ENCODE data around the gene SLC1A5.
"Not testable (repeated sequence)": the region's sequence is repeated elsewhere in the genome, so short reads cannot be mapped to it uniquely, and the experiment has no call there.

Gene SLC1A5

DNA sequence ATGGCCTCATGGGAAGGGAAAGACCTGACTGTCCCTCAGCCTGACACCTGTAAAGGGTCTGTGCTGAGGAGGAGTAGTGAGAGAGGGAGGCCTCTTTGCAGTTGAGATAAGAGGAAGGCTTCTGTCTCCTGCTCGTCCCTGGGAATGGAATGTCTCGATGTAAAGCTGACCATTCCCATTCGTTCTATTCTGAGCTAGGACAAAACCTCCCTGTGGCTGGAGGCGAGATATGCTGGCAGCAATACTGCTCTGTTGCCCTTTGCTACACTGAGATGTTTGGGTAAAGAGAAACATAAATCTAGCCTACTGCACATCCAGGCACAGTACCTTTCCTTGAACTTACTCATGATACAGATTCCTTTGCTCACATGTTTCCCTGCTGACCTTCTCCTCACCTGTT is 19.6 kb downstream of the SLC1A5 start:
- DNase-seq (ENCODE audit: low read depth), result not testable (repeated sequence)

GRCh38 chr19:46766569-46767317 is 21.7 kb downstream of the SLC1A5 start:
- DNase-seq (ENCODE audit: low read depth), result peak; percentile 34

DNA sequence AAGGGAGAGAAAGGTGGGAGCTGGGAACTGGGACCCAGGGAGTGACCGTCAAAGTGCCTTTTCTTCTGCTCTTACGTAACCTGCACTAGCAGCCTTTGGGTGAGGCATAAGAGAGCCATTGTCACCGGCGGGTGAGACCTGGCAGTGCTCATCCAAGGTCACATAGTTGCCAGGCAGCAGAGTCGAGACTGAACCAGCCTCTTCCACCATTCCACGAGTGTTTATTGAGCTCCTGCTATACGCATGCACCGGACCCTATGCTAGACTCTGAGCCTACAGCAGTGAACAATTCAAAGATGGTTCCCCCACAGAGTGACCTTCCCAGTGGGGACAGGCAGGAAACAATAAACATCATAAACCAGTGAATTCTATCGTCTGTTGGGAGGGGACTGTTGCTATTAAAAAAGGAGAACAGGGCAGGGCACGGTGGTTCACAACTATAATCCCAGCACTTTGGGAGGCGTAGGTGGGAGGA is 23.5 kb downstream of the SLC1A5 start:
- no peak for DNase-seq (ENCODE audit: low read depth)

- no peak for DNase-seq (ENCODE audit: low read depth)
Measured at GRCh38 chr19:46762245-46762890, 26.0 kb downstream of the SLC1A5 start.

DNA sequence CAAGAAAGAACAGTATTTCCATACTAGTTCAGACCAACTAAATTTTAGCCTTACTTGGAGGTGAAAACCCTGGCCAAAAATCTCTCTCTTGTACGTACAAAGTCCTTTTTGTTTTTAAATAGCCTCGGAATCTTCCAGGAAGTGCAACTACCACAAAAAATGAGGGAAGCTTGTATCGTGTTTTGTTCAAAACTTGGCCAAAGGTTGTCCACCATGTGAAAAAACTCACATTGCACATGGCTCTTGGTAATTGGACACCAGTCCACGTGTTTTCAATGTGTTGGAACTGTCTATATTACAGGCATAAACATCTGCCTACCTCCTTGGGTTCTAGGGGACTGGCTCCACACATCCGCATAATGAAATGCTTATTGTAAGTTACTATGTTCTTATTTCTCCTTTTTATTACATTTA is 27.0 kb downstream of the SLC1A5 start:
- DNase-seq (ENCODE audit: low read depth), result peak; percentile 86

GRCh38 chr19:46760897-46761296 is 27.5 kb downstream of the SLC1A5 start:
- DNase-seq (ENCODE audit: low read depth), result peak; percentile 74

DNA sequence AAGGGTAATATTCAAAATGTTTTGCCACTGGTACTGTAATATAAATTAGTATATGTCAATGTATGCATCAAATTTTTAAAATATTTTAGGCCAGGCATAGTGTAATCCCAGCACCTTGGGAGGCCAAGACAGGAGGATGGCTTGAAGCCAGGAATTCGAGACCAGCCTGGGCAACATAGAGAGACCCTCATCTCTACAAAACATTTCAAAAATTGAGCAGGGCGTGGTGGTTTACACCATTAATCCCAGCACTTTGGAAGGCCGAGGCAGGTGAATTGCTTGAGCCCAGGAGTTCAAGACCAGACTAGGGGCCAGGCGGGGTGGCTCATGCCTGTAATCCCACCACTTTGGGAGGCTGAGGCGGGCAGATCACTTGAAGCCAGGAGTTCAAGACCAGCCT is 28.0 kb downstream of the SLC1A5 start:
- DNase-seq (ENCODE audit: low read depth), result no peak

GRCh38 chr19:46759817-46760333 is 28.5 kb downstream of the SLC1A5 start:
- peak; percentile 97 for DNase-seq (ENCODE audit: low read depth)

DNA sequence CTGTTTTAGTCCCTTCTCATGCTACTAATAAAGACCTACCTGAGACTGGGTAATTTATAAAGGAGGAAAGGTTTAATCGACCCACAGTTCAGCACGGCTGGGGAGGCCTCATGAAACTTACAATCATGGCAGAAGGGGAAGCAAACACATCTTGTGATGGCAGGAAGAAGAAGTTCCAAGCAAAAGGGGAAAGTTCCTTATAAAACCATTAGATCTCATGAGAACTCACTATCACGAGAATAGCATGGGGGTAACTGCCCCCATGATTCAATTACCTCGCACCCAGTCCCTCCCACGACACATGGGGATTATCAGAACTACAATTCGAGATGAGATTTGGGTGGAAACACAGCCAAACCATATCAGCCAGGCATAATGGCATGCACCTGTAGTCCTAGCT is 29.2 kb downstream of the SLC1A5 start:
- DNase-seq (ENCODE audit: low read depth), result no peak

DNA sequence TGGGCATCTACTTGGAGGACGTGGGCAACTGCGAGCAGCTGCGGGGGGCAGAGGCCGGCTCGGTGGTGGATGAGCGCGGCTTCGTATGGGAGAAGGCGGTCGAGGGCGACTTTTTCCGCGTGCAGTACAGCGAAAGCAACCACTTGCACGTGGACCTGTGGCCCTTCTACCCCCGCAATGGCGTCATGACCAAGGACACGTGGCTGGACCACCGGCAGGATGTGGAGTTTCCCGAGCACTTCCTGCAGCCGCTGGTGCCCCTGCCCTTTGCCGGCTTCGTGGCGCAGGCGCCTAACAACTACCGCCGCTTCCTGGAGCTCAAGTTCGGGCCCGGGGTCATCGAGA is 31.9 kb downstream of the SLC1A5 start:
- no peak for DNase-seq (ENCODE audit: low read depth)

DNA sequence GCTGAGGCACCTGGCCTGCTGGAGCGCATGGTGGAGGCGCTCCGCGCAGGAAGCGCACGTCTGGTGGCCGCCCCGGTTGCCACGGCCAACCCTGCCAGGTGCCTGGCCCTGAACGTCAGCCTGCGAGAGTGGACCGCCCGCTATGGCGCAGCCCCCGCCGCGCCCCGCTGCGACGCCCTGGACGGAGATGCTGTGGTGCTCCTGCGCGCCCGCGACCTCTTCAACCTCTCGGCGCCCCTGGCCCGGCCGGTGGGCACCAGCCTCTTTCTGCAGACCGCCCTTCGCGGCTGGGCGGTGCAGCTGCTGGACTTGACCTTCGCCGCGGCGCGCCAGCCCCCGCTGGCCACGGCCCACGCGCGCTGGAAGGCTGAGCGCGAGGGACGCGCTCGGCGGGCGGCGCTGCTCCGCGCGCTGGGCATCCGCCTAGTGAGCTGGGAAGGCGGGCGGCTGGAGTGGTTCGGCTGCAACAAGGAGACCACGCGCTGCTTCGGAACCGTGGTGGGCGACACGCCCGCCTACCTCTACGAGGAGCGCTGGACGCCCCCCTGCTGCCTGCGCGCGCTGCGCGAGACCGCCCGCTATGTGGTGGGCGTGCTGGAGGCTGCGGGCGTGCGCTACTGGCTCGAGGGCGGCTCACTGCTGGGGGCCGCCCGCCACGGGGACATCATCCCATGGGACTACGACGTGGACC is 32.4 kb downstream of the SLC1A5 start:
- DNase-seq (ENCODE audit: low read depth), result no peak

DNA sequence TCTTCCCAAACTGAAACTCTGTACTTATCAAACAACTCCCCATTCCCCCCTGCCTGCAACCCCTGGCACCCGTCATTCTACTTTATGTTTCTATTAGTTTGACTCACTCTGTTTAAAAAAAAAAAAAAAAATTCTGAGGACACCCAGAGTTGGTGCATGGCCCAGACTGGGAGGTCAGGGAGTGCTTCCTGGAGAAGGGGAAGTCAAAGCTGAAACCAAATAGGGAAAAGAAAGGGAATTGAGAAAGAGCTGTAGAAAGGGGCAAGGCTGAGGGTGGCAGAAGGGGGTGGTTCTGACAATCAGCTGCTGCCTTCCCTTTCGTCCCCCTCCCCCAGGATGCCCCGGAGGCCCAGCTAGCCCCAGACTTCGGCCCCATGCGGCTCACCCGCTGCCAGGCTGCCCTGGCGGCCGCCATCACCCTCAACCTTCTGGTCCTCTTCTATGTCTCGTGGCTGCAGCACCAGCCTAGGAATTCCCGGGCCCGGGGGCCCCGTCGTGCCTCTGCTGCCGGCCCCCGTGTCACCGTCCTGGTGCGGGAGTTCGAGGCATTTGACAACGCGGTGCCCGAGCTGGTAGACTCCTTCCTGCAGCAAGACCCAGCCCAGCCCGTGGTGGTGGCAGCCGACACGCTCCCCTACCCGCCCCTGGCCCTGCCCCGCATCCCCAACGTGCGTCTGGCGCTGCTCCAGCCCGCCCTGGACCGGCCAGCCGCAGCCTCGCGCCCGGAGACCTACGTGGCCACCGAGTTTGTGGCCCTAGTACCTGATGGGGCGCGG is 33.1 kb downstream of the SLC1A5 start:
- peak; percentile 51 for DNase-seq (ENCODE audit: low read depth)

- DNase-seq (ENCODE audit: low read depth), result no peak
Measured at GRCh38 chr19:46753420-46754155, 34.8 kb downstream of the SLC1A5 start.

DNA sequence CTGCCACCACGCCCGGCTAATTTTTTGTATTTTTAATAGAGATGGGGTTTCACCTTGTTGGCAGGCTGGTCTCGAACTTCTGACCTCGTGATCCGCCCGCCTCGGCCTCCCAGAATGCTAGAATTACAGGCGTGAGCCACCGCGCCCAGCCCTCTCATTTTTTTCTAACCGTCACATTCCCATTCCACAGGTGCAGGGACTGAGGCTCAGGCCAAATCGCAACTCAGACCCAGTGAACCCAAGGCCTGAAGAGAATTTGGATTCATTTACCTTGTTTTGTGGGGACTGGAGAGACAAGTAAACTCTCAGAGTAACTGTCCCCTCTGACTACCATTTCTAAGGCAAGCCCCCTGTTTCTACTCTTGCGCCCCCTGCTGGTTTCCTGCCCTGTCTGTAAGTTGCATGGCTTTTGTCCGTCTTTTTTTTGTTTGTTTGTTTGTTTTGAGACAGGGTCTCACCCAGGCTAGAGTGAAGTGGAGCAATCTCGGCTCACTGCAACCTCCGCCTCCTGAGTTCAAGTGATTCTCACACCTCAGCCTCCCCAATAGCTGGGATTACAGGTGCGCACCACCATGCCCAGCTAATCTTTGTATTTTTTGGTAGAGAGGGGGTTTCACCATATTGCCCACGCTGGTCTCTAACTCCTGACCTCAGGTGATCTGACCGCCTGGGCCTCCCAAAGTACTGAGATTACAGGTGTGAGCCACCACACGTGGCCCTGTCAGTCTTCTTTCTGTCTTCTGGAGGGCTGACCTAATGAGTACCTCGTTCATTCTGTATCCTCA is 39.9 kb downstream of the SLC1A5 start:
- peak; percentile 62 for DNase-seq (ENCODE audit: low read depth)

GRCh38 chr19:46746281-46747057 is 41.9 kb downstream of the SLC1A5 start, which contains the start of gene STRN4:
TSS of gene STRN4 (minus strand) at chr19:46746450. CDS start at chr19:46746430, 20 bp downstream.
- no peak for DNase-seq (ENCODE audit: low read depth)

- no peak for DNase-seq (ENCODE audit: low read depth)
Measured at GRCh38 chr19:46745521-46746280, 42.7 kb downstream of the SLC1A5 start, which contains the start of gene FKRP. TSS of gene FKRP (plus strand) at chr19:46746057. CDS start at chr19:46755451, 9,394 bp downstream.

- DNase-seq (ENCODE audit: low read depth), result no peak
Measured at GRCh38 chr19:46745030-46745429, 43.4 kb downstream of the SLC1A5 start.

- DNase-seq (ENCODE audit: low read depth), result no peak
Measured at GRCh38 chr19:46744005-46744691, 44.2 kb downstream of the SLC1A5 start.
